HG03558 (cell line): ENCODE results near the gene LINS1.
"Not testable (repeated sequence)": the region's sequence is repeated elsewhere in the genome, so short reads cannot be mapped to it uniquely, and the experiment has no call there.

Experiments
- ATAC-seq: cut with Tn5 transposase; IDR thresholded peaks from one replicate; pipeline ENCODE4 v1.9.1; 2021; ENCODE audit warnings: moderate number of reproducible peaks; ENCODE audit not compliant: unreplicated experiment; ENCODE audit errors: extremely low read depth

LINS1 gene

GRCh38 chr15:100612539-100612938, 10.6 kb upstream of the LINS1 start:
- no peak for ATAC-seq

GRCh38 chr15:100602823-100603393, 924 bp upstream of the LINS1 start:
- ATAC-seq = peak; percentile 34

- ATAC-seq = no peak
These were observed 344 bp downstream of the LINS1 start for GRCh38 chr15:100601617-100602063.

- no peak for ATAC-seq
These were observed 821 bp downstream of the LINS1 start for GRCh38 chr15:100601163-100601562.

GRCh38 chr15:100598655-100599054, 3.3 kb downstream of the LINS1 start:
- ATAC-seq = no peak

- ATAC-seq = no peak
These were observed 4.1 kb downstream of the LINS1 start for GRCh38 chr15:100597862-100598261.

- ATAC-seq = peak; percentile 56
These were observed 5.2 kb downstream of the LINS1 start for GRCh38 chr15:100596792-100597191.

- ATAC-seq = no peak
These were observed 6.0 kb downstream of the LINS1 start for GRCh38 chr15:100595964-100596363.

GRCh38 chr15:100593431-100593830, 8.6 kb downstream of the LINS1 start:
- no peak for ATAC-seq

- no peak for ATAC-seq
These were observed 9.1 kb downstream of the LINS1 start for GRCh38 chr15:100592898-100593297.

GRCh38 chr15:100591835-100592234, 10.1 kb downstream of the LINS1 start:
- ATAC-seq = no peak

GRCh38 chr15:100591163-100591562, 10.8 kb downstream of the LINS1 start:
- not testable (repeated sequence) for ATAC-seq

GRCh38 chr15:100588638-100589242, 13.2 kb downstream of the LINS1 start:
- ATAC-seq = no peak

GRCh38 chr15:100580414-100580813, 21.6 kb downstream of the LINS1 start:
- ATAC-seq = no peak

- ATAC-seq = no peak
These were observed 28.5 kb downstream of the LINS1 start for GRCh38 chr15:100573526-100573925.

- no peak for ATAC-seq
These were observed 29.5 kb downstream of the LINS1 start for GRCh38 chr15:100572362-100572983.

GRCh38 chr15:100571592-100572167, 30.3 kb downstream of the LINS1 start:
- no peak for ATAC-seq

GRCh38 chr15:100570735-100571313, 31.2 kb downstream of the LINS1 start:
- peak; percentile 49 for ATAC-seq

- ATAC-seq = peak; percentile 6
These were observed 31.7 kb downstream of the LINS1 start for GRCh38 chr15:100570275-100570674.

GRCh38 chr15:100569391-100569790, 32.6 kb downstream of the LINS1 start:
- ATAC-seq = no peak
